ENCODE results near the gene MIA2. TPM values are rescaled to one million over a fixed set of nuclear protein-coding genes. Genes with fewer than 3 reads are reported as not detected.

Gene MIA2
- polyA plus RNA-seq, 1 of the 3 experiments (the other 2 are of a cell fraction) = 2.6 TPM

DNA sequence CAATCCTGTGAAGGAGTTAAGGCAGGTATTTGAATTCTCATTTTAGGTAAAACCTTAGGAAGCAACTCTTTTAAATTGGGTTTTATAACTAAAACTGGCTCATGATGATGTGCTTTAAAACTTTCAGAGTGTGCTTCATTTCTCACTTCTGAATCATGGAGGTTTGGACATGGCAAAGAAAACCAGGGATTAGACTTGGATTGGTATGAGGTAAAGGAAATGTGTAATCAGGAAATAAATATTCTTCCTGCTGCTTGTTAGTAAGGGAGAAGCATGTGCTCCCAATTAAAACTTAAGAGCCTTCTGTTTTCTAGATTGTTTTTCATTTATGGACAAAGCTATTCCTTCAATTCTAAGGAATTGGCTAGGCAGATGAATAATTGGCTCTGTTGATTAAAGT lies 141.1 kb downstream of the MIA2 start:
- H3K4me2 ChIP-seq = peak overlapping the region; percentile 33; the same call in 1 of the 2 replicates
- no peak overlapping the region for H3K4me3 ChIP-seq (ENCODE audit: low read depth in 2 of 2, low read length in 1 of 2)
- no peak for DNase-seq
- H2AFZ ChIP-seq (ENCODE audit: low read depth) = no peak overlapping the region
- no peaks in the 10 kb centered on the region for H3K27me3 ChIP-seq (ENCODE audit: insufficient read depth)
- no peaks in the 10 kb centered on the region for H3K79me2 ChIP-seq (ENCODE audit: insufficient read depth)
- peaks cover 6% of the 10 kb centered on the region for H3F3A ChIP-seq (replicated peaks; ENCODE audit: insufficient read depth)
- peak overlapping the region; percentile 34 to 76; a peak in 3 of 4 replicates for H3K27ac ChIP-seq (ENCODE audit: low read depth in 2 of 2, low read length in 1 of 2)
- ChIA-PET CTCF (no interaction called here), POLR2A (no interaction called here)
- H3K36me3 ChIP-seq (replicated peaks in 1 of 2; ENCODE audit: control insufficient read depth in 1 of 2, insufficient read depth in 2 of 2, low read length in 1 of 2) = no peaks in the 10 kb centered on the region
- no peaks in the 10 kb centered on the region for H4K20me1 ChIP-seq (ENCODE audit: insufficient read depth)
- no peaks in the 10 kb centered on the region for H3K9me3 ChIP-seq
- peaks cover 0 to 18% of the 10 kb centered on the region in 2 experiments; a peak in 1 of 4 replicates for H3K4me1 ChIP-seq (ENCODE audit: control insufficient read depth in 1 of 2, insufficient read depth in 2 of 2, low read depth in 1 of 2, low read length in 1 of 2)
- H3K9ac ChIP-seq = no peak overlapping the region; the same call in 1 of the 2 replicates
- H3K9me2 ChIP-seq = no peaks in the 10 kb centered on the region
- TF ChIP-seq ZBTB33 (IDR thresholded peaks at IDR 0.05; ENCODE audit: borderline replicate concordance, low read depth) (no peak), EP300 (IDR thresholded peaks at IDR 0.05; ENCODE audit: borderline replicate concordance in 1 of 2, low read depth in 1 of 2, low read length in 1 of 2) (no peak), GABPA (IDR thresholded peaks at IDR 0.05; ENCODE audit: low read depth) (no peak), RXRA (IDR thresholded peaks at IDR 0.05; ENCODE audit: borderline replicate concordance, low read depth) (no peak), FOXJ3 (CRISPR knock-in tag; IDR thresholded peaks at IDR 0.05) (no peak), REST (IDR thresholded peaks at IDR 0.05; ENCODE audit: low read depth, low read length) (no peak), RFX5 (IDR thresholded peaks at IDR 0.05; ENCODE audit: low read length) (no peak), TAF1 (IDR thresholded peaks at IDR 0.05; ENCODE audit: borderline replicate concordance, low read depth, low read length) (no peak), GATA2 (CRISPR knock-in tag; IDR thresholded peaks at IDR 0.05) (no peak), YY1 (IDR thresholded peaks at IDR 0.05; ENCODE audit: low read depth) (no peak), SMC3 (IDR thresholded peaks at IDR 0.05; ENCODE audit: low read depth, low read length) (no peak), SIN3A (IDR thresholded peaks at IDR 0.05; ENCODE audit: borderline replicate concordance, low read depth, low read length) (no peak), TCF12 (IDR thresholded peaks at IDR 0.05) (peak; percentile 48; the same call in 1 of the 2 replicates), RCOR1 (IDR thresholded peaks at IDR 0.05; ENCODE audit: low read length) (no peak), TEAD4 (IDR thresholded peaks at IDR 0.05; ENCODE audit: borderline replicate concordance, insufficient read depth) (no peak), FOSL2 (IDR thresholded peaks at IDR 0.05; ENCODE audit: borderline replicate concordance, low read depth) (no peak), USF1 (IDR thresholded peaks at IDR 0.05; ENCODE audit: borderline replicate concordance, low read depth) (no peak), MXI1 (IDR thresholded peaks at IDR 0.05; ENCODE audit: low read depth, low read length) (no peak), JUND (IDR thresholded peaks at IDR 0.05) (peak; percentile 16; the same call in 1 of the 2 replicates), MAX (IDR thresholded peaks at IDR 0.05; ENCODE audit: low read depth) (peak; percentile 41; the same call in 1 of the 2 replicates), FOXM1 (IDR thresholded peaks at IDR 0.05; ENCODE audit: low read depth) (no peak), POLR2AphosphoS5 (IDR thresholded peaks at IDR 0.05; ENCODE audit: low read depth, low read length) (no peak), ELF1 (IDR thresholded peaks at IDR 0.05) (no peak)
- TF ChIP-seq, protein P1, sequence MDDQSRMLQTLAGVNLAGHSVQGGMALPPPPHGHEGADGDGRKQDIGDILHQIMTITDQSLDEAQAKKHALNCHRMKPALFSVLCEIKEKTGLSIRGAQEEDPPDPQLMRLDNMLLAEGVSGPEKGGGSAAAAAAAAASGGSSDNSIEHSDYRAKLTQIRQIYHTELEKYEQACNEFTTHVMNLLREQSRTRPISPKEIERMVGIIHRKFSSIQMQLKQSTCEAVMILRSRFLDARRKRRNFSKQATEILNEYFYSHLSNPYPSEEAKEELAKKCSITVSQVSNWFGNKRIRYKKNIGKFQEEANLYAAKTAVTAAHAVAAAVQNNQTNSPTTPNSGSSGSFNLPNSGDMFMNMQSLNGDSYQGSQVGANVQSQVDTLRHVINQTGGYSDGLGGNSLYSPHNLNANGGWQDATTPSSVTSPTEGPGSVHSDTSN (IDR thresholded peaks at IDR 0.05) = 0 out of 2 replicates have a peak, but pooled peaks have one; percentile 6
- TF ChIP-seq, protein P2, sequence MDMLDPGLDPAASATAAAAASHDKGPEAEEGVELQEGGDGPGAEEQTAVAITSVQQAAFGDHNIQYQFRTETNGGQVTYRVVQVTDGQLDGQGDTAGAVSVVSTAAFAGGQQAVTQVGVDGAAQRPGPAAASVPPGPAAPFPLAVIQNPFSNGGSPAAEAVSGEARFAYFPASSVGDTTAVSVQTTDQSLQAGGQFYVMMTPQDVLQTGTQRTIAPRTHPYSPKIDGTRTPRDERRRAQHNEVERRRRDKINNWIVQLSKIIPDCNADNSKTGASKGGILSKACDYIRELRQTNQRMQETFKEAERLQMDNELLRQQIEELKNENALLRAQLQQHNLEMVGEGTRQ (IDR thresholded peaks at IDR 0.05; ENCODE audit: borderline replicate concordance, low read depth, low read length) = no peak
